Fibroblast of the conjunctiva (primary cell): ENCODE data around the gene TMEM139.

ENCODE experiments used
- DNase-seq: peaks from one replicate; pipeline ENCODE4 v3.0.0-alpha.2; 2010; ENCODE audit warnings: low read depth

The TMEM139 gene

GRCh38 chr7:143284591-143285469 is at the start of gene TMEM139:
Gene TMEM139 (plus strand): TSS chr7:143284958. CDS start chr7:143285958, 1,000 bp downstream.
- no peak for DNase-seq

GRCh38 chr7:143235561-143235960 is 49.2 kb upstream of the TMEM139 start:
- no peak for DNase-seq

- no peak for DNase-seq
Measured at GRCh38 chr7:143236408-143236990, 48.3 kb upstream of the TMEM139 start.

GRCh38 chr7:143237366-143237765 is 47.4 kb upstream of the TMEM139 start:
- DNase-seq = no peak

GRCh38 chr7:143238289-143238980 is 46.3 kb upstream of the TMEM139 start:
- DNase-seq = no peak

GRCh38 chr7:143239813-143240212 is 44.9 kb upstream of the TMEM139 start:
- no peak for DNase-seq

- DNase-seq = peak; percentile 82
Measured at GRCh38 chr7:143240291-143241168, 44.2 kb upstream of the TMEM139 start.

- DNase-seq = no peak
Measured at GRCh38 chr7:143242306-143242705, 42.5 kb upstream of the TMEM139 start.

GRCh38 chr7:143243111-143243510 is 41.6 kb upstream of the TMEM139 start:
- no peak for DNase-seq

- DNase-seq = no peak
Measured at GRCh38 chr7:143243614-143244013, 41.1 kb upstream of the TMEM139 start.

GRCh38 chr7:143244321-143244720 is 40.4 kb upstream of the TMEM139 start:
- DNase-seq = no peak

- no peak for DNase-seq
Measured at GRCh38 chr7:143245123-143245522, 39.6 kb upstream of the TMEM139 start.

GRCh38 chr7:143247372-143247771 is 37.4 kb upstream of the TMEM139 start:
- no peak for DNase-seq

- DNase-seq = no peak
Measured at GRCh38 chr7:143248761-143249354, 35.9 kb upstream of the TMEM139 start.

- DNase-seq = no peak
Measured at GRCh38 chr7:143250199-143250598, 34.6 kb upstream of the TMEM139 start.

- no peak for DNase-seq
Measured at GRCh38 chr7:143250822-143251221, 33.9 kb upstream of the TMEM139 start.

- DNase-seq = no peak
Measured at GRCh38 chr7:143252006-143252405, 32.8 kb upstream of the TMEM139 start.

GRCh38 chr7:143255564-143255963 is 29.2 kb upstream of the TMEM139 start:
- DNase-seq = no peak

- no peak for DNase-seq
Measured at GRCh38 chr7:143256325-143256724, 28.4 kb upstream of the TMEM139 start.

GRCh38 chr7:143256932-143257331 is 27.8 kb upstream of the TMEM139 start:
- no peak for DNase-seq

GRCh38 chr7:143257501-143257900 is 27.3 kb upstream of the TMEM139 start:
- no peak for DNase-seq

- no peak for DNase-seq
Measured at GRCh38 chr7:143258831-143259230, 25.9 kb upstream of the TMEM139 start.
